Prostate gland (tissue), 2 donors: Measurements from ENCODE around the gene PGGT1B.

ENCODE experiments used
- POLR2A ChIP-seq: fragments of 450-650 bp; IDR thresholded peaks from one replicate; pipeline ENCODE4 v1.6.1; 2016; ENCODE audit warnings: antibody characterized with exemption, mild to moderate bottlenecking
- TF ChIP-seq, protein P1 (sequence below), 4 experiments: fragments of 200-600 bp in 2 of 4; fragments of 450-650 bp in 2 of 4; sonication (generic) in 2 of 4; IDR thresholded peaks; 1 replicate in 3 of 4; 2 replicates in 1 of 4; pipeline ENCODE4 v1.5.1; 2016 to 2019; ENCODE audit warnings: antibody characterized with exemption in 4 of 4, mild to moderate bottlenecking in 2 of 4, moderate library complexity in 2 of 4

DNA sequence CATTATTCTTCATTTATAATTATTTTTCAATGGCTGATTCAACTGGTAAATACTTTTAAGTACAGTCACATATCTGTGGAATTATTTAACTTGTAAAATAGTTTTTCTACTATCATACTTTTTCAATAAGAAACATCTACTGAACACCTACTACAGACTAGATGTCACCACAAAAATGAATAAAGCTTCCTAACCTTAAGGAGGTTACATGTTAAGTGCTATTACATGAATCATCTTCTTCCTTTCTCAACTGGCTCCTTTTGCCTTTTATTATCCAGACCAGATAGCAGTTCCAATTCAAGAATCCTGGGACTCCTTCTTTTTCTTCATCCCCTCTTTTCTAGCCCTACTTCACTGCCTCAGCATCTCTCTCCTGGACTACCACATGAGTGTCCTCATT lies 4.7 kb downstream of the PGGT1B start:
- TF ChIP-seq, protein P1, sequence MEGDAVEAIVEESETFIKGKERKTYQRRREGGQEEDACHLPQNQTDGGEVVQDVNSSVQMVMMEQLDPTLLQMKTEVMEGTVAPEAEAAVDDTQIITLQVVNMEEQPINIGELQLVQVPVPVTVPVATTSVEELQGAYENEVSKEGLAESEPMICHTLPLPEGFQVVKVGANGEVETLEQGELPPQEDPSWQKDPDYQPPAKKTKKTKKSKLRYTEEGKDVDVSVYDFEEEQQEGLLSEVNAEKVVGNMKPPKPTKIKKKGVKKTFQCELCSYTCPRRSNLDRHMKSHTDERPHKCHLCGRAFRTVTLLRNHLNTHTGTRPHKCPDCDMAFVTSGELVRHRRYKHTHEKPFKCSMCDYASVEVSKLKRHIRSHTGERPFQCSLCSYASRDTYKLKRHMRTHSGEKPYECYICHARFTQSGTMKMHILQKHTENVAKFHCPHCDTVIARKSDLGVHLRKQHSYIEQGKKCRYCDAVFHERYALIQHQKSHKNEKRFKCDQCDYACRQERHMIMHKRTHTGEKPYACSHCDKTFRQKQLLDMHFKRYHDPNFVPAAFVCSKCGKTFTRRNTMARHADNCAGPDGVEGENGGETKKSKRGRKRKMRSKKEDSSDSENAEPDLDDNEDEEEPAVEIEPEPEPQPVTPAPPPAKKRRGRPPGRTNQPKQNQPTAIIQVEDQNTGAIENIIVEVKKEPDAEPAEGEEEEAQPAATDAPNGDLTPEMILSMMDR (IDR thresholded peaks at IDR 0.05), result no peak
- no peak for TF ChIP-seq POLR2A
